Activated naive CD4-positive, alpha-beta T cell treated with anti-CD3 and anti-CD28 coated beads, Interleukin-2, amount 10 ng/mL, durations not matched to agents 7 days and 5 days (primary cell): ENCODE results near the gene ATG3.
"Not testable (repeated sequence)": the region's sequence is repeated elsewhere in the genome, so short reads cannot be mapped to it uniquely, and the experiment has no call there.

Source experiments
- CTCF ChIA-PET: fragments of 350-600 bp; sonication (Branson Sonifier 250); formaldehyde crosslinking; loops from one replicate; lab custom pipeline; 2021; ENCODE audit warnings: antibody characterized with exemption; lab: Charles Lee
- DNase-seq: peaks from one replicate; pipeline ENCODE4 v3.0.0-alpha.2; 2020
- H3K27ac Mint-ChIP-seq: one replicate; pipeline ENCODE4 v1.8.0; 2021; ENCODE audit warnings: mild to moderate bottlenecking, moderate library complexity, mixed read lengths
- H3K27me3 Mint-ChIP-seq: one replicate; pipeline ENCODE4 v1.8.0; 2021; ENCODE audit warnings: mild to moderate bottlenecking, mixed read lengths
- H3K36me3 Mint-ChIP-seq: one replicate; pipeline ENCODE4 v1.8.0; 2021; ENCODE audit warnings: mixed read lengths
- H3K4me1 Mint-ChIP-seq: one replicate; pipeline ENCODE4 v1.8.0; 2021; ENCODE audit warnings: mixed read lengths
- H3K4me3 Mint-ChIP-seq: one replicate; pipeline ENCODE4 v1.8.0; 2021; ENCODE audit warnings: mild to moderate bottlenecking, moderate library complexity, mixed read lengths
- H3K9me3 Mint-ChIP-seq: one replicate; pipeline ENCODE4 v1.8.0; 2021; ENCODE audit warnings: mixed read lengths

The ATG3 gene

GRCh38 chr3:112503304-112503972 lies 58.3 kb downstream of the ATG3 start:
- Mint-ChIP-seq H3K36me3 (peaks cover 7% of the 10 kb centered on the region), H3K9me3 (peaks cover 3% of the 10 kb centered on the region), H3K27ac (no peak overlapping the region), H3K4me1 (peaks cover 38% of the 10 kb centered on the region), H3K27me3 (no peaks in the 10 kb centered on the region), H3K4me3 (no peak overlapping the region)
- DNase-seq = no peak
- CTCF ChIA-PET = interaction anchor here (0.6 to 1.4 kb wide), 3 partner anchors 11 to 176 kb away, joined by 3 to 6 read pairs (median 3); no protein-coding TSS in a partner anchor

- Mint-ChIP-seq H3K4me3 (peak overlapping the region; percentile 100), H3K4me1 (peaks cover 35% of the 10 kb centered on the region), H3K27me3 (no peaks in the 10 kb centered on the region), H3K36me3 (peaks cover 26% of the 10 kb centered on the region), H3K27ac (peak overlapping the region; percentile 37), H3K9me3 (no peaks in the 10 kb centered on the region)
- CTCF ChIA-PET = interaction anchor here (0.6 to 3.9 kb wide), 6 partner anchors 8 to 389 kb away, joined by 3 to 15 read pairs (median 3); partner anchors contain the start of gene CD200
- DNase-seq = no peak
These were observed 61.1 kb downstream of the ATG3 start for GRCh38 chr3:112500621-112501020.

- peaks cover 5% of the 10 kb centered on the region for H3K9me3 Mint-ChIP-seq
- DNase-seq = peak; percentile 60
- CTCF ChIA-PET = interaction anchor here (0.7 to 3.9 kb wide), 10 partner anchors 10 to 406 kb away, joined by 3 to 18 read pairs (median 5); partner anchors contain the start of genes CD200 and SLC9C1
- H3K4me1 Mint-ChIP-seq = peaks cover 45% of the 10 kb centered on the region
- H3K36me3 Mint-ChIP-seq = peaks cover 41% of the 10 kb centered on the region
- peak within 1 kb of the TSS; percentile 100 for H3K4me3 Mint-ChIP-seq
- H3K27ac Mint-ChIP-seq = peak within 1 kb of the TSS; percentile 94
- no peaks in the 10 kb centered on the region for H3K27me3 Mint-ChIP-seq
These were observed 62.6 kb downstream of the ATG3 start, which contains the start of gene BTLA for GRCh38 chr3:112498914-112499711. Gene BTLA, minus strand, starts transcription at chr3:112499472. Its CDS starts 114 bp downstream, at chr3:112499358.

GRCh38 chr3:112497897-112498548 lies 63.7 kb downstream of the ATG3 start:
- H3K4me1 Mint-ChIP-seq = peaks cover 56% of the 10 kb centered on the region
- H3K9me3 Mint-ChIP-seq = peaks cover 5% of the 10 kb centered on the region
- peak overlapping the region; percentile 100 for H3K4me3 Mint-ChIP-seq
- H3K27ac Mint-ChIP-seq = peak overlapping the region; percentile 94
- CTCF ChIA-PET = interaction anchor here (1.1 to 3.9 kb wide), 7 partner anchors 16 to 360 kb away, joined by 3 to 18 read pairs (median 6); partner anchors contain the start of gene CD200
- no peaks in the 10 kb centered on the region for H3K27me3 Mint-ChIP-seq
- DNase-seq = no peak
- peaks cover 51% of the 10 kb centered on the region for H3K36me3 Mint-ChIP-seq

- H3K27ac Mint-ChIP-seq = peak overlapping the region; percentile 85
- CTCF ChIA-PET = interaction anchor here (0.6 to 3.9 kb wide), 4 partner anchors 17 to 359 kb away, joined by 3 to 18 read pairs (median 4); no protein-coding TSS in a partner anchor
- peak overlapping the region; percentile 100 for H3K4me3 Mint-ChIP-seq
These were observed 65.2 kb downstream of the ATG3 start for GRCh38 chr3:112496366-112497067.

GRCh38 chr3:112494448-112494767 lies 67.4 kb downstream of the ATG3 start:
- peak overlapping the region; percentile 64 for H3K27ac Mint-ChIP-seq
- DNase-seq, H3K27me3 Mint-ChIP-seq, H3K9me3 Mint-ChIP-seq: not testable (repeated sequence)
- peak overlapping the region; percentile 58 for H3K4me3 Mint-ChIP-seq
- H3K4me1 Mint-ChIP-seq = peaks cover 72% of the 10 kb centered on the region
- H3K36me3 Mint-ChIP-seq = peaks cover 76% of the 10 kb centered on the region
- CTCF ChIA-PET = interaction anchor here (0.5 kb wide), 1 partner anchor 1181 kb away, joined by 3 read pairs; no protein-coding TSS in a partner anchor

More at GRCh38 chr3:112496366-112497067, 65.2 kb downstream of the ATG3 start:
- DNase-seq = no peak
- H3K9me3 Mint-ChIP-seq = peaks cover 9% of the 10 kb centered on the region
- peaks cover 69% of the 10 kb centered on the region for H3K4me1 Mint-ChIP-seq
- H3K27me3 Mint-ChIP-seq = no peaks in the 10 kb centered on the region
- H3K36me3 Mint-ChIP-seq = peaks cover 64% of the 10 kb centered on the region

- DNase-seq = no peak
- Mint-ChIP-seq H3K36me3 (peaks cover 84% of the 10 kb centered on the region), H3K27me3 (no peaks in the 10 kb centered on the region), H3K4me1 (peaks cover 88% of the 10 kb centered on the region), H3K9me3 (peaks cover 9% of the 10 kb centered on the region), H3K4me3 (peak overlapping the region; percentile 26), H3K27ac (peak overlapping the region; percentile 35)
- CTCF ChIA-PET = no interaction called here
These were observed 69.6 kb downstream of the ATG3 start for GRCh38 chr3:112492124-112492523.

GRCh38 chr3:112491373-112491772 lies 70.4 kb downstream of the ATG3 start:
- CTCF ChIA-PET = no interaction called here
- Mint-ChIP-seq H3K36me3 (peaks cover 84% of the 10 kb centered on the region), H3K9me3 (peaks cover 9% of the 10 kb centered on the region), H3K4me3 (peak overlapping the region; percentile 29), H3K27ac (peak overlapping the region; percentile 62), H3K27me3 (no peaks in the 10 kb centered on the region), H3K4me1 (peaks cover 89% of the 10 kb centered on the region)
- DNase-seq = no peak

GRCh38 chr3:112489674-112490479 lies 71.9 kb downstream of the ATG3 start:
- peak overlapping the region; percentile 38 for H3K4me3 Mint-ChIP-seq
- peaks cover 9% of the 10 kb centered on the region for H3K9me3 Mint-ChIP-seq
- peak overlapping the region; percentile 83 for H3K27ac Mint-ChIP-seq
- H3K4me1 Mint-ChIP-seq = peaks cover 80% of the 10 kb centered on the region
- DNase-seq = no peak
- CTCF ChIA-PET = interaction anchor here (1.0 to 1.1 kb wide), 2 partner anchors 157 to 197 kb away, joined by 3 read pairs; partner anchors contain the start of genes CD200 and SLC9C1
- no peaks in the 10 kb centered on the region for H3K27me3 Mint-ChIP-seq
- peaks cover 80% of the 10 kb centered on the region for H3K36me3 Mint-ChIP-seq

- DNase-seq = no peak
- H3K4me1 Mint-ChIP-seq = peaks cover 79% of the 10 kb centered on the region
- H3K27ac Mint-ChIP-seq = no peak overlapping the region
- H3K4me3 Mint-ChIP-seq = no peak overlapping the region
- CTCF ChIA-PET = interaction anchor here (1.0 kb wide), 1 partner anchor 22 kb away, joined by 3 read pairs; no protein-coding TSS in a partner anchor
- H3K9me3 Mint-ChIP-seq = peaks cover 1% of the 10 kb centered on the region
- no peaks in the 10 kb centered on the region for H3K27me3 Mint-ChIP-seq
- H3K36me3 Mint-ChIP-seq = peaks cover 72% of the 10 kb centered on the region
These were observed 74.8 kb downstream of the ATG3 start for GRCh38 chr3:112486811-112487505.

- Mint-ChIP-seq H3K9me3 (peaks cover 5% of the 10 kb centered on the region), H3K4me3 (no peak overlapping the region), H3K27me3 (no peaks in the 10 kb centered on the region), H3K36me3 (peaks cover 76% of the 10 kb centered on the region), H3K27ac (no peak overlapping the region), H3K4me1 (peaks cover 80% of the 10 kb centered on the region)
- CTCF ChIA-PET = interaction anchor here (1.2 to 1.4 kb wide), 2 partner anchors 17 to 191 kb away, joined by 3 to 7 read pairs; partner anchors contain the start of gene SLC9C1
- no peak for DNase-seq
These were observed 77.4 kb downstream of the ATG3 start for GRCh38 chr3:112484352-112484751.

GRCh38 chr3:112482675-112483074 lies 79.1 kb downstream of the ATG3 start:
- peak overlapping the region; percentile 86 for H3K27ac Mint-ChIP-seq
- CTCF ChIA-PET = no interaction called here
- H3K36me3 Mint-ChIP-seq = peaks cover 78% of the 10 kb centered on the region

More at GRCh38 chr3:112482675-112483074, 79.1 kb downstream of the ATG3 start:
- H3K27me3 Mint-ChIP-seq = no peaks in the 10 kb centered on the region
- DNase-seq = no peak
- peak overlapping the region; percentile 35 for H3K4me3 Mint-ChIP-seq
- peaks cover 5% of the 10 kb centered on the region for H3K9me3 Mint-ChIP-seq
- H3K4me1 Mint-ChIP-seq = peaks cover 74% of the 10 kb centered on the region
